HEK293 (cell line): ENCODE measurements around the gene GNPTG.

ENCODE experiments used
- CTCF ChIA-PET: fragments of 350-600 bp; formaldehyde crosslinking; extraction: SDS; loops from one replicate; lab custom pipeline; 2021; ENCODE audit warnings: antibody characterized with exemption; lab: Yijun Ruan, JAX
- POLR2A ChIA-PET: fragments of 300-600 bp; formaldehyde crosslinking; extraction: SDS; loops from one replicate; lab custom pipeline; 2020; ENCODE audit warnings: antibody characterized with exemption, inconsistent platforms; lab: Yijun Ruan, JAX
- H3K27ac ChIP-seq: fragments of 200-500 bp; sonication (Bioruptor generic); 2 replicates; pipeline ENCODE4 v1.5.1; 2014; ENCODE audit warnings: low read depth, low read length, control low read depth, inconsistent platforms; ENCODE audit errors: extremely low read depth
- H3K36me3 ChIP-seq, 2 experiments: fragments of 200-500 bp in 1 of 2; sonication (Bioruptor generic) in 1 of 2; 1 replicate in 1 of 2; 2 replicates in 1 of 2; pipeline ENCODE4 v1.5.1; 2014 to 2017; ENCODE audit warnings: inconsistent platforms in 2 of 2, low read length in 2 of 2; ENCODE audit not compliant: control insufficient read depth in 2 of 2, insufficient read depth in 1 of 2
- H3K4me1 ChIP-seq: fragments of 200-500 bp; sonication (Bioruptor generic); 2 replicates; pipeline ENCODE4 v1.5.1; 2014; ENCODE audit warnings: mild to moderate bottlenecking, low read length, inconsistent platforms; ENCODE audit not compliant: control insufficient read depth, insufficient read depth
- H3K4me3 ChIP-seq: 2 replicates; pipeline ENCODE4 v1.5.1; 2011; ENCODE audit warnings: low read depth, mild to moderate bottlenecking, control low read depth, low read length, moderate library complexity
- H3K9me3 ChIP-seq: fragments of 200-500 bp; sonication (Bioruptor generic); 2 replicates; pipeline ENCODE4 v1.5.1; 2014; ENCODE audit warnings: low read depth, low read length, inconsistent platforms; ENCODE audit not compliant: control insufficient read depth, insufficient read depth
- CTCF ChIP-seq: fragments of 450-650 bp; formaldehyde crosslinking; IDR thresholded peaks from 2 replicates; pipeline ENCODE4 v1.5.1; 2016; ENCODE audit warnings: missing biosample characterization, missing genetic modification characterization
- GLIS2 ChIP-seq: fragments of 450-650 bp; formaldehyde crosslinking; IDR thresholded peaks from 2 replicates; pipeline ENCODE4 v1.5.1; 2016; ENCODE audit warnings: missing biosample characterization, missing genetic modification characterization
- OSR2 ChIP-seq: fragments of 450-650 bp; formaldehyde crosslinking; IDR thresholded peaks from 2 replicates; pipeline ENCODE4 v1.5.1; 2016; ENCODE audit warnings: missing biosample characterization, missing genetic modification characterization
- PATZ1 ChIP-seq: fragments of 450-650 bp; formaldehyde crosslinking; IDR thresholded peaks from 2 replicates; pipeline ENCODE4 v1.5.1; 2016; ENCODE audit warnings: missing biosample characterization, missing genetic modification characterization
- SCRT1 ChIP-seq: fragments of 450-650 bp; formaldehyde crosslinking; IDR thresholded peaks from 2 replicates; pipeline ENCODE4 v1.5.1; 2016; ENCODE audit warnings: missing biosample characterization, missing genetic modification characterization, borderline replicate concordance
- ZBTB1 ChIP-seq: fragments of 450-650 bp; formaldehyde crosslinking; IDR thresholded peaks from 2 replicates; pipeline ENCODE4 v1.5.1; 2016; ENCODE audit warnings: missing biosample characterization, missing genetic modification characterization
- ZEB2 ChIP-seq: fragments of 450-650 bp; formaldehyde crosslinking; IDR thresholded peaks from 2 replicates; pipeline ENCODE4 v1.5.1; 2016; ENCODE audit warnings: missing biosample characterization, missing genetic modification characterization
- ZFP41 ChIP-seq: fragments of 450-650 bp; formaldehyde crosslinking; IDR thresholded peaks from 2 replicates; pipeline ENCODE4 v1.5.1; 2016; ENCODE audit warnings: missing biosample characterization, missing genetic modification characterization, borderline replicate concordance
- ZNF132 ChIP-seq: fragments of 450-650 bp; formaldehyde crosslinking; IDR thresholded peaks from 2 replicates; pipeline ENCODE4 v1.5.1; 2017; ENCODE audit warnings: missing biosample characterization, missing genetic modification characterization, borderline replicate concordance
- ZNF133 ChIP-seq: fragments of 450-650 bp; formaldehyde crosslinking; IDR thresholded peaks from 2 replicates; pipeline ENCODE4 v1.5.1; 2016; ENCODE audit warnings: missing biosample characterization, missing genetic modification characterization
- ZNF16 ChIP-seq: fragments of 450-650 bp; formaldehyde crosslinking; IDR thresholded peaks from 2 replicates; pipeline ENCODE4 v1.5.1; 2016; ENCODE audit warnings: low read depth, missing biosample characterization, missing genetic modification characterization
- ZNF211 ChIP-seq: fragments of 450-650 bp; formaldehyde crosslinking; IDR thresholded peaks from 2 replicates; pipeline ENCODE4 v1.5.1; 2016; ENCODE audit warnings: low read depth, missing biosample characterization, missing genetic modification characterization
- ZNF214 ChIP-seq: fragments of 450-650 bp; formaldehyde crosslinking; IDR thresholded peaks from 2 replicates; pipeline ENCODE4 v1.5.1; 2017; ENCODE audit warnings: missing biosample characterization, mild to moderate bottlenecking, missing genetic modification characterization, borderline replicate concordance
- ZNF280C ChIP-seq: fragments of 450-650 bp; formaldehyde crosslinking; IDR thresholded peaks from 2 replicates; pipeline ENCODE4 v1.5.1; 2016; ENCODE audit warnings: missing biosample characterization, missing genetic modification characterization
- ZNF341 ChIP-seq: fragments of 450-650 bp; formaldehyde crosslinking; IDR thresholded peaks from 2 replicates; pipeline ENCODE4; 2016; ENCODE audit warnings: low read depth, missing biosample characterization, missing genetic modification characterization
- ZNF37A ChIP-seq: fragments of 450-650 bp; IDR thresholded peaks from 2 replicates; pipeline ENCODE4 v1.5.1; 2018; ENCODE audit warnings: missing biosample characterization, missing genetic modification characterization
- ZNF510 ChIP-seq: fragments of 450-650 bp; formaldehyde crosslinking; IDR thresholded peaks from 2 replicates; pipeline ENCODE4 v1.5.1; 2018; ENCODE audit warnings: mild to moderate bottlenecking, missing genetic modification characterization, missing biosample characterization; ENCODE audit not compliant: insufficient replicate concordance
- ZNF513 ChIP-seq: fragments of 450-650 bp; IDR thresholded peaks from 2 replicates; pipeline ENCODE4 v1.5.1; 2018; ENCODE audit warnings: missing biosample characterization, missing genetic modification characterization
- ZNF521 ChIP-seq: fragments of 450-650 bp; formaldehyde crosslinking; IDR thresholded peaks from 2 replicates; pipeline ENCODE4 v1.5.1; 2017; ENCODE audit warnings: missing biosample characterization, mild to moderate bottlenecking, missing genetic modification characterization
- ZNF544 ChIP-seq: fragments of 450-650 bp; formaldehyde crosslinking; IDR thresholded peaks from 2 replicates; pipeline ENCODE4 v1.5.0; 2017; ENCODE audit warnings: missing biosample characterization, missing genetic modification characterization
- ZNF558 ChIP-seq: fragments of 450-650 bp; formaldehyde crosslinking; IDR thresholded peaks from 2 replicates; pipeline ENCODE4 v1.5.1; 2016; ENCODE audit warnings: missing biosample characterization, missing genetic modification characterization
- ZNF623 ChIP-seq: fragments of 450-650 bp; formaldehyde crosslinking; IDR thresholded peaks from 2 replicates; pipeline ENCODE4 v1.5.1; 2016; ENCODE audit warnings: missing biosample characterization, missing genetic modification characterization
- ZNF624 ChIP-seq: fragments of 450-650 bp; formaldehyde crosslinking; IDR thresholded peaks from 2 replicates; pipeline ENCODE4 v1.5.1; 2017; ENCODE audit warnings: missing biosample characterization, missing genetic modification characterization
- ZNF658 ChIP-seq: fragments of 450-650 bp; formaldehyde crosslinking; IDR thresholded peaks from 2 replicates; pipeline ENCODE4; 2016; ENCODE audit warnings: missing biosample characterization, missing genetic modification characterization
- ZNF707 ChIP-seq: fragments of 450-650 bp; formaldehyde crosslinking; IDR thresholded peaks from 2 replicates; pipeline ENCODE4 v1.5.1; 2016; ENCODE audit warnings: missing biosample characterization, missing genetic modification characterization
- ZNF843 ChIP-seq: fragments of 450-650 bp; formaldehyde crosslinking; IDR thresholded peaks from 2 replicates; pipeline ENCODE4 v1.5.1; 2016; ENCODE audit warnings: missing biosample characterization, missing genetic modification characterization
- TF ChIP-seq, protein P1 (sequence below): fragments of 450-650 bp; formaldehyde crosslinking; IDR thresholded peaks from 2 replicates; pipeline ENCODE4 v1.5.1; 2016; ENCODE audit warnings: missing biosample characterization, missing genetic modification characterization

The GNPTG gene

DNA sequence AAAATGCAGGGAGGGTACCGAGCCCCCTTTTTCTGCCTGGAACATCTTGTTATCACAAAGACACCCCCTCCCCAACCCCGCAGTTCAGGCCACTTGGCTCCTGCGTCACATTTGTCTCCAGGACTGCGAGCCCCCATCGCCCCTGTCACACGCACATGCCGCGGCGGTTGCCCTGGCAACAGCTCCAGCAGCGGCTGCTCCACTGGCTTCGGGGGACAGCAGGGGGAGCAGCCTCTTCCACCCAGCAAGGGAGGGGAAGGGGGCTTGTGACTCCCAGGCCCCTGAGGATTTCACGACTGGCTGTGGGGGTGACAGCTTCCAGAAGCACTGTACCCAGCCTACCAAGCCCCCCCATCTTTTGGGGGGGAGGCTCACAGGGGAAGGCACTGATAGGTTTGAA lies 15.7 kb upstream of the GNPTG start:
- Histone ChIP-seq H3K4me3 (no peak overlapping the region), H3K36me3 (no peaks in the 10 kb centered on the region), H3K4me1 (peaks cover 2% of the 10 kb centered on the region; the same call in 1 of the 2 replicates), H3K9me3 (no peaks in the 10 kb centered on the region), H3K27ac (no peak overlapping the region)
- POLR2A ChIA-PET, result interaction anchor here (1.0 kb wide), 1 partner anchor 11 kb away, joined by 3 read pairs; no protein-coding TSS in a partner anchor
- CTCF ChIA-PET, result interaction anchor here (0.6 kb wide), 1 partner anchor 394 kb away, joined by 3 read pairs; no protein-coding TSS in a partner anchor
- TF ChIP-seq ZNF843 (no peak), ZNF558 (tag by site-specific recombination) (no peak), ZNF521 (tag by site-specific recombination) (no peak), ZNF132 (tag by site-specific recombination) (no peak), ZNF510 (tag by site-specific recombination) (no peak), ZNF133 (tag by site-specific recombination) (no peak), ZNF623 (tag by site-specific recombination) (no peak), ZNF211 (tag by site-specific recombination) (no peak), GLIS2 (tag by site-specific recombination) (0 out of 2 replicates have a peak, but pooled peaks have one; percentile 11), OSR2 (tag by site-specific recombination) (no peak), ZNF37A (no peak), SCRT1 (tag by site-specific recombination) (no peak), PATZ1 (no peak), ZNF658 (tag by site-specific recombination) (no peak), ZNF513 (tag by site-specific recombination) (no peak), ZNF624 (no peak), ZNF707 (no peak), ZFP41 (tag by site-specific recombination) (no peak), ZEB2 (tag by site-specific recombination) (no peak), ZBTB1 (tag by site-specific recombination) (no peak), ZNF280C (tag by site-specific recombination) (no peak), ZNF16 (tag by site-specific recombination) (no peak), ZNF214 (tag by site-specific recombination) (no peak), CTCF (tag by site-specific recombination) (peak; percentile 57; the same call in 1 of the 2 replicates), ZNF341 (tag by site-specific recombination) (peak; percentile 38; the same call in 1 of the 2 replicates), ZNF544 (no peak)
- TF ChIP-seq, protein P1, sequence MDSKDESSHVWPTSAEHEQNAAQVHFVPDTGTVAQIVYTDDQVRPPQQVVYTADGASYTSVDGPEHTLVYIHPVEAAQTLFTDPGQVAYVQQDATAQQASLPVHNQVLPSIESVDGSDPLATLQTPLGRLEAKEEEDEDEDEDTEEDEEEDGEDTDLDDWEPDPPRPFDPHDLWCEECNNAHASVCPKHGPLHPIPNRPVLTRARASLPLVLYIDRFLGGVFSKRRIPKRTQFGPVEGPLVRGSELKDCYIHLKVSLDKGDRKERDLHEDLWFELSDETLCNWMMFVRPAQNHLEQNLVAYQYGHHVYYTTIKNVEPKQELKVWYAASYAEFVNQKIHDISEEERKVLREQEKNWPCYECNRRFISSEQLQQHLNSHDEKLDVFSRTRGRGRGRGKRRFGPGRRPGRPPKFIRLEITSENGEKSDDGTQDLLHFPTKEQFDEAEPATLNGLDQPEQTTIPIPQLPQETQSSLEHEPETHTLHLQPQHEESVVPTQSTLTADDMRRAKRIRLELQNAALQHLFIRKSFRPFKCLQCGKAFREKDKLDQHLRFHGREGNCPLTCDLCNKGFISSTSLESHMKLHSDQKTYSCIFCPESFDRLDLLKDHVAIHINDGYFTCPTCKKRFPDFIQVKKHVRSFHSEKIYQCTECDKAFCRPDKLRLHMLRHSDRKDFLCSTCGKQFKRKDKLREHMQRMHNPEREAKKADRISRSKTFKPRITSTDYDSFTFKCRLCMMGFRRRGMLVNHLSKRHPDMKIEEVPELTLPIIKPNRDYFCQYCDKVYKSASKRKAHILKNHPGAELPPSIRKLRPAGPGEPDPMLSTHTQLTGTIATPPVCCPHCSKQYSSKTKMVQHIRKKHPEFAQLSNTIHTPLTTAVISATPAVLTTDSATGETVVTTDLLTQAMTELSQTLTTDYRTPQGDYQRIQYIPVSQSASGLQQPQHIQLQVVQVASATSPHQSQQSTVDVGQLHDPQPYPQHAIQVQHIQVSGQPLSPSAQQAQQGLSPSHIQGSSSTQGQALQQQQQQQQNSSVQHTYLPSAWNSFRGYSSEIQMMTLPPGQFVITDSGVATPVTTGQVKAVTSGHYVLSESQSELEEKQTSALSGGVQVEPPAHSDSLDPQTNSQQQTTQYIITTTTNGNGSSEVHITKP (tag by site-specific recombination), result peak; percentile 34; the same call in 1 of the 2 replicates
